ENCODE results near the gene WWP2.
"Not testable (repeated sequence)": the region's sequence is repeated elsewhere in the genome, so short reads cannot be mapped to it uniquely, and the experiment has no call there.

The WWP2 gene

GRCh38 chr16:69952572-69953355, 190.6 kb downstream of the WWP2 start:
- not testable (repeated sequence) for DNase-seq

- DNase-seq = not testable (repeated sequence)
These were observed 192.1 kb downstream of the WWP2 start for GRCh38 chr16:69954241-69954640.

DNA sequence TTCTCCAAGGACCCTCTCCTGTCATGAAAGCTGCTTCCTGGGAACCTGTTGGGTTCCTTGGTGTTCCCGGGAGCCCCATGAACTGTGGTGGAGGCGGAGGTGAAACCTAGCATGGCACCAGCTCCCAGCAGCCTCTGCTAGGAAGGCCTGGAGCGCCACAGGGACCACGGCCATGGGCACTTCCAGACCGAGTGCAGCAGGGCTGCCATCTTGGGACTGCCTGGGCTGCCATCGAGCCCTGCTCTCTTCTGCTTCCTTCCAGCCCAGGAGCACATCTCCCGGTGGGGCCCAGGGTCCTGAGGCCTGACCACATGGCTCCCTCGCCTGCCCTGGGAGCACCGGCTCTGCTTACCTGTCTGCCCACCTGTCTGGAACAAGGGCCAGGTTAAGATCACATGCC, 201.2 kb downstream of the WWP2 start:
- DNase-seq = not testable (repeated sequence)

GRCh38 chr16:69964960-69965660, 203.0 kb downstream of the WWP2 start:
- DNase-seq = peak; percentile 25

GRCh38 chr16:69965661-69966054, 203.5 kb downstream of the WWP2 start:
- DNase-seq = not testable (repeated sequence)

GRCh38 chr16:69967688-69968087, 205.6 kb downstream of the WWP2 start:
- not testable (repeated sequence) for DNase-seq

- not testable (repeated sequence) for DNase-seq
These were observed 206.0 kb downstream of the WWP2 start for GRCh38 chr16:69968125-69968524.

DNA sequence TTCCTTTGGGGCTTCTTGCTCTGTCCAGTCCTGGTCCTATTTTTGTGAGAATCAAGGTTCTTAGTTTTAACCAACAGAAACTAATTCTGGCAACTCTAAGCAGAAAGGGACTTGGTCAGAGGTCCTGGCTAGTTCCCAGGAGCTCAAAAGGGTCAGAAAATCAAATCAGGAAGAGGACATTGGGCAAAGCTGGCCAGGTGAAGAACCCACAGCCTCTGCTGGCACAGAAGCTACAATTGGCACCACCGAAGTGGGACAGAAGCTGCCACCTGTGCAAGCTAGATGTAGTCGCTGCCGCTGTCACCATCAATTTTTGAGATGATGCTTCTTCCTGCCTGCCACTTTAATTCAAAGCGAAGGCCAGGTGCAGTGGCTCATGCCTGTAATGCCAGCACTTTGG, 207.5 kb downstream of the WWP2 start:
- DNase-seq = not testable (repeated sequence)

DNA sequence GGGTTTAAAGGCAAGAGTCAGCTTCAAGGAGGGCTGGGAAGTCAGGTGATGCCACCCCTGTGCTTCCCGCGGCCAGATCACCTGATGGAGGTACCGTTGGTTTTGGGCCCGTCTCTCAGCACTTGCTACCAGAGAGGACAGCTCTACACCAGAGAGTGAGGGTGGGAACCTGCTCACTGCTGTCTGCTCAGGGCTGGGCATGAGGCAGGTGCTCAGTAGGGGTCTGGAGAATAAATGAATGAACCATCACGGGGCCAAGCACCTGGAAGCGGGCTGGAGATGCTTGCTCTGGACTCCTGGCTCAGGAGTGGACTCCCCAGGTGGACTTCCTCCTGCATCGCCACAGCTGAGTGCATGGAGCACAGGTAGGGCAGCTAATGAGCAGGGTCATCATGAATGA, 210.0 kb downstream of the WWP2 start:
- DNase-seq = not testable (repeated sequence)

DNA sequence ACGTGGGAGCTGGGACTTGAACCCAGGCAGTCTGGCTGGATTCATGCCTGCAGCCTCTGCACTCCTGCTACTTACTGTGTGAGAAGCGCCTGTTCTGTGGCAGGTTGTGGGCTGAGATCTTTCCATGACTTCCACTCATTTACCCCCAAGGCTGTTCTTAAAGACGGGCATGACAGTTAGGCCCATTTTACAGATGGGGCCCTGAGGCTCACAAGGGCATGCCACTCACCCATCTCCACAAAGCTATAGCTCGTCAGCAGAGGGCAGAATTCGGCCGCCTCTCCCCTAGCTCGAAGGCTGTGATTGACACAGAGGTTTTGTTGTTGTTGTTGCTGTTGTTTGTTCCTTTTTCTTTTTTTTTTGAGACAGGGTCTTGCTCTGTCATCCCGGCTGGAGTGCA, 210.8 kb downstream of the WWP2 start:
- DNase-seq = not testable (repeated sequence)

- DNase-seq = not testable (repeated sequence)
These were observed 223.1 kb downstream of the WWP2 start for GRCh38 chr16:69985196-69985595.

Measured in NCI-H146 (cell line).